GM18519 (cell line): ENCODE data around the gene EXOC6B.
"Not testable (repeated sequence)": the region's sequence is repeated elsewhere in the genome, so short reads cannot be mapped to it uniquely, and the experiment has no call there.

Experiments used
- ATAC-seq: cut with Tn5 transposase; IDR thresholded peaks from one replicate; pipeline ENCODE4 v1.9.1; 2021; ENCODE audit warnings: mild to moderate bottlenecking, moderate library complexity; ENCODE audit not compliant: unreplicated experiment, low FRiP score

The EXOC6B gene

DNA sequence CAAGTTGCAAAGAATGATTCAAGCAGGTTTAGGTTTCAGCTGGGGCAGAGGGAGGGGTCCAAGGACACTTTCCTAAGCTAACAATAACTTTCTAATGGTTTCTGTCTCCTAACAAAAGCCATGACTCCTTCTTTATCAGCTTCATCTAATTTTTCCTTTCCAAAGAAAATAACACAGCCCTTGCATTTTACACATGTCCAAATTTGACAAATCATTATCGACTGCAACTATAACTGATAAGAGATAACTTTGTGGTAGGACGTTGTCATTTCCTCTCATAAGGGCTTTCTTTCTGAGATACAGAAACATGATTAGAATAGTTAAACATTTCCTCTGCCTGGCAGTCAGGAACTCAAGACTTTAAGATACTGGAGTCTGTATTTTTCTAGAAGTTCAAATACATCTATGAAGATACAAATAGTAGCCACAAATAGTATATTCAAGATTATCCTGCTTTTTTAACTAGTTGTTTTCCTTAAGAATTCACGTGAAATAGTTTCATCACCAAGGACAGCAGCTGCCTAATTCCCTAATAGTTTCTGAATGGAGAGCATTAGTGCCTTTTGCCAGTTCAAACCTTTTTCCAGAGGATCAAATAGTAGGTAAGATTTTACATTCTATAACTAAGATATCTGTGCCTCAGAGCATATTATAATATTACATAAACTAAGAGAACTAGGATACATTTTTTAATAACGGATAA, 263.2 kb downstream of the EXOC6B start:
- no peak for ATAC-seq

DNA sequence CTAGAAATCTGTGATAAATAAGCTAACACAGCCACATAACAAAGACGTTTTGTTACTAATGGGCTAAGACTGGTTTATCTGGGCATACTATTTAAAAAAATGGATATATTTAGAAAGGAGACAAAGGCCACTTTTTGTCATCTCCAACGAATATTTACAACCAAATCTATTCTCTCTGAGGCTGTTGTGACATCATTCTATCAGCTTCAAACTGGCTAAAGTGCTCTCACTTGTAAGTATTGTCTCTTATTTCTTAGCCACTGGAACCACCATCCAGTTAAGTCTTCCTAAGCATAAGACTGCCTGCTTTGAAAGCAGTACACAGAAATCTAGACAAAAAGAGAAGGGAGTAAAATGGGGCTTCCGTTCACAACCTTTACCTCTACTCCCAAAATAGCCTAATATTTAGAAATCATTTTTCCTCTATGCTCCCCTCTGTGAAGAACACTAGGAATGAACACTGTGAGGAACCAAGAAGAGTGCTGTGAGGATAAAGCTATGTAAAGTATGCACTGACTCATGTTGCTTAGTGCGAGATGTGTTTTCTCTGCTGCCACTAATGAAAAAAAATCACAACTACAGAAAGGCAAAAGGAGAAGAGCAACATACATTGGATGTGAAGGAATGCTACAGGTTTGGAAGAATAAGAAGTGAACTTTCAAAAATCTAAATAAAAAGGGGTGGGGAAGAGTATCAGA, 264.1 kb downstream of the EXOC6B start:
- no peak for ATAC-seq

- ATAC-seq = no peak
These were observed 269.9 kb downstream of the EXOC6B start for GRCh38 chr2:72555943-72556342.

- ATAC-seq = not testable (repeated sequence)
These were observed 270.5 kb downstream of the EXOC6B start for GRCh38 chr2:72555363-72555762.

- ATAC-seq = not testable (repeated sequence)
These were observed 270.9 kb downstream of the EXOC6B start for GRCh38 chr2:72554910-72555309.

GRCh38 chr2:72554381-72554780, 271.5 kb downstream of the EXOC6B start:
- no peak for ATAC-seq

DNA sequence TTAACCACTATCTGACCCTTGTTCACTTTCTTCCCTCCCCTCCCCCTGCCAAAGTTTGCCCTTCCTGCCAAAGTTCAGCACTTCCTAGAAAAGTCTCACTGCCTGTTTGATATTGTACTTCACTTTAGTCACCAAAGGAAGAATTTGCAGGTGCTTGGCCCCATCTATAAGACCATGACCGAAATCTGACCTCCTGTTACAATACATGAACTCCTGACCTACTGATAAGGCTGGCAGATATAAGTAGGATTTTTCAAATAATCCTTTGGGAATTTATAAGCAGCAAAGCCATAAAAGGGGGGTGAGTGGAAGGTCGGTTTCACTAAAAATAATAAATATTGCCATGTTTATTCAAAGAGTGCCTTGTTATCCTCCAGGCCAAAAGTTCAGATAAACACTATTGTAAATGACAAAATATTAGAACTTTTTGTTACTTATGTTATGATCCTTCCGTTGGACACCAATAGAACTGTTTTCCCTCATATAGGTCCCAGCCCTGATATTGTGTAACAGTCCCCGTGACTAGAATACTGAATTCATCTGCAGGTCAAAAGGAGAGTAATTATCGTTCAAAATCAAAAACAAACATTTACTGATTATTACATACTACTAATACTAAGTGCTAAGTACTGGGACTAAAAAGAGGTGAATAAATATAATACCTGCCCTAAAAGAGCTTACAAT, 277.6 kb downstream of the EXOC6B start:
- no peak for ATAC-seq

DNA sequence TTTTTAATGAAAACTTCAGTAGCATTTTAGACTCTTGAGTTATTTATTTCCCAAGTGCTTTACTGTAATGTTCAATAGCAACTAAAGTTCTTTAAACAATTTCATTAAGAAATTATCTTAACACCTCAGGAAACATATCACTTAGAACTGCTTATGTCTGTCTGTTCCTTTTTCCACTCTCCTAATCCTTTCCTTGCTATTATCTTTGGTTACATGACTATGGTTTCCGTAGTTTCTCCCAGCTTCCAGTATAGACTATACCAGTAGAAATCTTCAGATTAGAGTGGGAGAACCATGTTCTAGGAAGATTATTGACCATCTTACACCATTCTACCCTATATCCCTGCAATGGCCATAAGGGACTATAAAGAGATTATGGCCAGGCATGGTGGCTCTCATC, 280.0 kb downstream of the EXOC6B start:
- no peak for ATAC-seq

DNA sequence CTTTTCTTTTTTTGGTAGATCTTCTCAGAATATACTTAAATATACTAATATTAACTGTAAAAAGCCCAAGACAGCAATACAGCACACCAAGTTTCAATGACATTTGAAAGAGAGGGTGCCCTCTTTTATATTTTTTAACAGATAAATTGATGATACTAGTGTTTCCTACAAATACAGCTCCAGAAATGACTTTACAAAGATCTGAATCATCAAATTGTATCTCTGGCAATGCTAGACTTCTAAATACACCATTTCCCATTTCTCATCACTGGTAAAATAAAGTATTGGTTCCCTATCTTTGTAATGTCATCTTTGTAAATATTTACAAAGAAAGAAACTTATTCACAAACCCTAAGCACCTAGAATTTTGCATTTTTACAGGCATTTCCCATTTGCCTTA, 281.3 kb downstream of the EXOC6B start:
- ATAC-seq = no peak

- ATAC-seq = no peak
These were observed 282.2 kb downstream of the EXOC6B start for GRCh38 chr2:72543497-72544216.

DNA sequence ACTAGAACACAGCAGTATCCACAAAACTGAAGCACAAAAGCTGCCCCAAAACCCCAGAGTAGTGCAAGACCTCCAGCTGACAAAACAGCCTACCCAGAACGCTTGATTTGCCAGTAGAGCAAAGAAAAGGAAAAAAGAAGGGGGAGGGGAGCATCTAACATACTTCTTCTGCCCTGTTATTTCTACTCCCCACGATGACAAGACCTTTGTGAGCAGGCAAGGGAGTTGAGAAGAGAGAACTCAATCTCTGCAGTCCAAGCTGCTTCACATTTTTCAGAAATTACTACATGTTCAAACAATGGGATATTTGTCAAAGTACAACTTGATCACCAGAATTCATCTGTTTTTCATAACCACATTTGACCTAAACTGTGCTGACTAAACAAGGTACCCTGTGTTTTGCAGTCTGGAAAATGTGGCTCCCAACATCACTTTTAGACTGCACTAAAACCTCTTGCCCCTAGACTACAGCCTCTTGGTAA, 286.7 kb downstream of the EXOC6B start:
- no peak for ATAC-seq

GRCh38 chr2:72538486-72538885, 287.3 kb downstream of the EXOC6B start:
- no peak for ATAC-seq

DNA sequence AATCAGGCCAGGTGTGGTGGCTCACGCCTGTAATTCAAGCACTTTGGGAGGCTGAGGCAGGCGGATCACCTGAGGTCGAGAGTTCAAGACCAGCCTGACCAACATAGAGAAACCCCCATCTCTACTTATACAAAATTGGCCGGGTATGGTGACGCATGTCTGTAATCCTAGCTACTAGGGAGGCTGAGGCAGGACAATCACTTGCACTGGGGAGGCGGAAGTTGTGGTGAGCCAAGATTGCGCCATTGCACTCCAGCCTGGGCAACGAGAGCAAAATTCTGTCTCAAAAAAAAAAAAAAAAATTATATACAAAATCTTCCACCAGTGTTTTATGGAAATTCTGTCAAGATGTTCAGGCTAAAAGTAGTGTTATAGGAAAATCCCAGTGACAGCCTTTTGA, 290.2 kb downstream of the EXOC6B start:
- ATAC-seq = not testable (repeated sequence)

- no peak for ATAC-seq
These were observed 292.1 kb downstream of the EXOC6B start for GRCh38 chr2:72533765-72534164.

GRCh38 chr2:72527424-72527823, 298.4 kb downstream of the EXOC6B start:
- ATAC-seq = no peak

DNA sequence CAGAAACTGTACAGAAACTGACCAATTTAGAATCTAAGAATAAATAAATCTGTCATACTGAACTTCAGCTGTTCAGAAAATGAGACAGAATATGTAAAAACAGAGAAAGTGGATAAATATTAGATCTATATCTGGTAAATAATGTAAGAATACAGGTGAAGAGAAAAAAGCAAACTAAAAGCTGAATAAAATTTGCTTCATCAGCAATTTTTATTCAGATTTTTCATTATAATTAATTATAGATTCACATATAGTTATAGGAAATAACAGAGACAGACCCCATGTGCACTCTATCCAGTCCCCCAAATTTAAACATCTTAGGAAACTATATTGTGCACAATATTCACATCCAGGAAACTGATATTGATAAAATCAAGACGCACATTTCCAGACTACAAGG, 299.2 kb downstream of the EXOC6B start:
- no peak for ATAC-seq

GRCh38 chr2:72524071-72524470, 301.8 kb downstream of the EXOC6B start:
- ATAC-seq = no peak

GRCh38 chr2:72515696-72516095, 310.1 kb downstream of the EXOC6B start:
- no peak for ATAC-seq

DNA sequence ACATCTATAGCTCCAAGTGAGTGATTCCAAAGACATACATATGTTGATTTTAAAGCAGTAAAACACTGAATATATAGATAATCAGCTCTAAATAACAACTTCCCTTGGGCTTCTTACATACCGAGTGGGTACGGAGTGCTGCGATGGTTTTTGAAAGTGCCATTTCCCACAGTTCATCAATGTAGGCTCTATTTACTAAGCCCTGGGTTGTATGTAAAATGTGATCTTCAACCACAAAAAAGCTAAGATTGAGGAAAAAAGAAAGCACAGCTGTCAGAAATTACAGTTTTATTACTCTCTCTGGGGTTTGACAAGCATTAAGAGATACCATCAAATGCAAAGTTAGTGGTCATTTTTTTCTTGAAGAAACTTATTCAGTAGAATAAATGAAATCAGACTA, 312.8 kb downstream of the EXOC6B start:
- no peak for ATAC-seq

DNA sequence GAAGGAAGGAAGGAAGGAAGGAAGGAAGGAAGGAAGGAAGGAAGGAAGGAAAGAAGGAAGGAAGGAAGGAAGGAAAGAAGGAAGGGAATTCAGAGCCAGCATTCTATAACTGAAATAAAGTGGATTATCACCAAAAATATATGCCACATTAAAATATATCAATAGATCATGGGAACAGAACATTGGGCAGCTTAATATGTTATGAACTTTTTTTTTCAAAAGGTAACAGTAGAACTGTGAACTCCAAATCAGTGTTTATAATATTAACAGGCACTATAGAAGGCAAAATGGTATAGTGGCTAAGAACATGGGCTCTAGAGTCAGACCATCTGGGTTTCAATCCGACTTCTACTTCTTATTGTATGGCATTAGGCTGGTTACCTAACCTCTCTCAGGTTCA, 313.5 kb downstream of the EXOC6B start:
- no peak for ATAC-seq

GRCh38 chr2:72511906-72512305, 313.9 kb downstream of the EXOC6B start:
- ATAC-seq = no peak
